SK-N-SH (cell line): Measurements from ENCODE around the gene FRY. TPM values are rescaled to one million over a fixed set of nuclear protein-coding genes. Genes with fewer than 3 reads are reported as not detected.

Experiments
- CTCF ChIA-PET: fragments of 300-600, 350-600 bp; formaldehyde crosslinking; extraction: SDS; loops from one replicate; lab custom pipeline; 2021; lab: Yijun Ruan, JAX
- POLR2A ChIA-PET: fragments of 350-600 bp; sonication (Branson Sonifier 250); formaldehyde crosslinking; extraction: SDS; loops from one replicate; lab custom pipeline; 2020; ENCODE audit warnings: antibody characterized with exemption, inconsistent platforms; lab: Yijun Ruan, JAX
- DNase-seq: peaks from one replicate; pipeline ENCODE4 v3.0.0; 2012
- H2AFZ ChIP-seq: fragments of 200-600 bp; sonication (generic); 2 replicates; pipeline ENCODE4 v1.8.1; 2016; ENCODE audit warnings: antibody characterized with exemption, mild to moderate bottlenecking, low read depth
- H3F3A ChIP-seq: fragments of 200-600 bp; sonication (generic); replicated peaks from 2 replicates; pipeline ENCODE3; 2016; ENCODE audit warnings: antibody characterized with exemption, mild to moderate bottlenecking; ENCODE audit not compliant: insufficient read depth
- H3K27ac ChIP-seq, 2 experiments: fragments of 200-500 bp in 1 of 2; fragments of 200-600 bp in 1 of 2; sonication (Bioruptor generic) in 1 of 2; sonication (generic), shearing (Covaris generic) in 1 of 2; 2 replicates each; pipeline versions ENCODE4 v1.5.1 to v1.6.1; 2014 to 2016; ENCODE audit warnings: low read depth in 2 of 2, inconsistent platforms in 1 of 2, low read length in 1 of 2, mild to moderate bottlenecking in 1 of 2, mixed read lengths in 1 of 2
- H3K27me3 ChIP-seq: fragments of 200-600 bp; sonication (generic), shearing (Covaris generic); 2 replicates; pipeline ENCODE4 v1.6.1; 2016; ENCODE audit warnings: mixed run types; ENCODE audit not compliant: insufficient read depth
- H3K36me3 ChIP-seq, 2 experiments: fragments of 200-500 bp in 1 of 2; fragments of 200-600 bp in 1 of 2; sonication (Bioruptor generic) in 1 of 2; sonication (generic) in 1 of 2; replicated peaks in 1 of 2; 2 replicates each; pipeline versions ENCODE3 to v1.5.1; 2014 to 2016; ENCODE audit warnings: low read length in 1 of 2, mild to moderate bottlenecking in 1 of 2; ENCODE audit not compliant: insufficient read depth in 2 of 2, control insufficient read depth in 1 of 2
- H3K4me1 ChIP-seq, 2 experiments: fragments of 200-500 bp in 1 of 2; fragments of 200-600 bp in 1 of 2; sonication (Bioruptor generic) in 1 of 2; sonication (generic), shearing (Covaris generic) in 1 of 2; 2 replicates each; pipeline versions ENCODE4 v1.5.1 to v1.6.1; 2014 to 2016; ENCODE audit warnings: low read depth in 1 of 2, low read length in 1 of 2, mixed run types in 1 of 2; ENCODE audit not compliant: insufficient read depth in 2 of 2, control insufficient read depth in 1 of 2
- H3K4me2 ChIP-seq: fragments of 200-600 bp; sonication (generic), shearing (Covaris generic); 2 replicates; pipeline ENCODE4 v1.6.1; 2017; ENCODE audit warnings: mixed run types
- H3K4me3 ChIP-seq, 2 experiments: fragments of 200-500 bp in 1 of 2; fragments of 200-600 bp in 1 of 2; sonication (Bioruptor generic) in 1 of 2; sonication (generic), shearing (Covaris generic) in 1 of 2; 2 replicates each; pipeline versions ENCODE4 v1.5.1 to v1.8.1; 2014 to 2016; ENCODE audit warnings: low read depth in 2 of 2, inconsistent platforms in 1 of 2, low read length in 1 of 2, mild to moderate bottlenecking in 1 of 2, mixed read lengths in 1 of 2, moderate library complexity in 1 of 2
- H3K79me2 ChIP-seq: fragments of 200-600 bp; sonication (generic); 2 replicates; pipeline ENCODE4 v1.8.1; 2017; ENCODE audit warnings: mild to moderate bottlenecking; ENCODE audit not compliant: insufficient read depth
- H3K9ac ChIP-seq: fragments of 200-600 bp; sonication (generic); 2 replicates; pipeline ENCODE4 v1.6.1; 2017; ENCODE audit warnings: mixed run types
- H3K9me2 ChIP-seq: fragments of 200-600 bp; sonication (generic); 2 replicates; pipeline ENCODE4 v1.6.1; 2017; ENCODE audit warnings: mixed run types
- H3K9me3 ChIP-seq: fragments of 200-600 bp; sonication (generic); 2 replicates; pipeline ENCODE4 v1.6.1; 2017; ENCODE audit warnings: mixed run types, mild to moderate bottlenecking, moderate library complexity
- H4K20me1 ChIP-seq: fragments of 200-600 bp; sonication (generic); 2 replicates; pipeline ENCODE4 v1.6.1; 2017; ENCODE audit warnings: mild to moderate bottlenecking, mixed run types; ENCODE audit not compliant: insufficient read depth
- CTCF ChIP-seq: fragments of 200-600 bp; sonication (generic); IDR thresholded peaks from 2 replicates; pipeline ENCODE4 v1.6.1; 2017; ENCODE audit warnings: antibody characterized with exemption, mild to moderate bottlenecking, moderate library complexity
- ELF1 ChIP-seq: IDR thresholded peaks from 2 replicates; pipeline ENCODE4 v1.4.0; 2012
- FOSL2 ChIP-seq: IDR thresholded peaks from 2 replicates; pipeline ENCODE4 v1.4.0; 2012; ENCODE audit warnings: low read depth, mild to moderate bottlenecking, moderate library complexity, borderline replicate concordance
- FOXJ3 ChIP-seq: sonication (generic); formaldehyde crosslinking; IDR thresholded peaks from 2 replicates; pipeline ENCODE4 v1.5.1; 2020; ENCODE audit warnings: mild to moderate bottlenecking, missing genetic modification reagents
- RXRA ChIP-seq: IDR thresholded peaks from 2 replicates; pipeline ENCODE4 v1.4.0; 2012; ENCODE audit warnings: low read depth, mild to moderate bottlenecking, borderline replicate concordance
- SIN3A ChIP-seq: IDR thresholded peaks from 2 replicates; pipeline ENCODE4 v1.6.1; 2012; ENCODE audit warnings: low read depth, mild to moderate bottlenecking, low read length, moderate library complexity, borderline replicate concordance
- TEAD4 ChIP-seq: IDR thresholded peaks from 2 replicates; pipeline ENCODE4 v1.4.0; 2012; ENCODE audit warnings: mild to moderate bottlenecking, borderline replicate concordance; ENCODE audit not compliant: insufficient read depth
- WGBS: methylation state at CpG from one replicate; pipeline ENCODE4 v1.1.6; 2017; ENCODE audit warnings: low lambda C conversion rate; 5-methylcytosine and 5-hydroxymethylcytosine counted together
- polyA plus RNA-seq, 3 experiments: library from polyadenylated mRNA; depleted of rRNA; stranded (reverse); fragments of >200 nt; gene quantifications; 2 replicates each; pipeline ENCODE4 v1.2.3, GENCODE V29; 2012
- TF ChIP-seq, protein P1 (sequence below): IDR thresholded peaks from 2 replicates; pipeline ENCODE4; 2012
- TF ChIP-seq, protein P2 (sequence below): IDR thresholded peaks from 2 replicates; pipeline ENCODE4 v1.4.0; 2012; ENCODE audit warnings: low read depth, borderline replicate concordance
- TF ChIP-seq, protein P3 (sequence below): fragments of 150-350 bp; IDR thresholded peaks from 2 replicates; pipeline ENCODE4 v1.6.1; 2016; ENCODE audit warnings: mild to moderate bottlenecking, low read depth, low read length
- TF ChIP-seq, protein P4 (sequence below): fragments of 150-350 bp; IDR thresholded peaks from 2 replicates; pipeline ENCODE4 v1.6.1; 2017; ENCODE audit warnings: antibody characterized with exemption, low read length, low read depth, borderline replicate concordance

The FRY gene
- polyA plus RNA-seq, 1 of the 3 experiments (the other 2 are of a cell fraction) = 1.4 TPM

DNA sequence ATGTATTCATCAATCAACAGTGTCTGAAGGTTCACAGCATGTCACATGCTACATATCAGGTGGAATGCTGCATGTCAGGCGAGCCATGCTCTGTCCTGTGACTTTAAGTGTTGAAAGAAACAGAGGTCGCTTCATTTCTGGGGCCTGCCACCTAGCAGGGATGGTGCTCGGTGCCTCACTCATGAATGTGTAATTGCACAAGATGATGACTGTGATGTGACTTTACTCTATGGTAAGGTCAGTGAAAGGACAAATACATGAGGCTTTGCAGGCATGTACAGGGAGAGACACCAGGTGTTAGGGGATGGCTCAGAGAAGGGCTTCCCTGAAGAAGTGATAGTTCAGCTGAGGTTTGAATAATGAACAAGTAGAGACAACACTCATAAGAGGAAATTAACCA is 66.7 kb downstream of the FRY start:
- Histone ChIP-seq H3K9me2 (no peaks in the 10 kb centered on the region), H3K9ac (no peak overlapping the region), H3K27ac (no peak overlapping the region), H3K4me1 (no peaks in the 10 kb centered on the region; a peak in 1 of 4 replicates), H4K20me1 (no peaks in the 10 kb centered on the region), H2AFZ (no peak overlapping the region), H3K4me3 (no peak overlapping the region), H3K4me2 (no peak overlapping the region), H3K36me3 (no peaks in the 10 kb centered on the region), H3K9me3 (no peaks in the 10 kb centered on the region), H3F3A (no peaks in the 10 kb centered on the region), H3K27me3 (no peaks in the 10 kb centered on the region), H3K79me2 (no peaks in the 10 kb centered on the region)
- no peak for DNase-seq
- TF ChIP-seq, protein P1, sequence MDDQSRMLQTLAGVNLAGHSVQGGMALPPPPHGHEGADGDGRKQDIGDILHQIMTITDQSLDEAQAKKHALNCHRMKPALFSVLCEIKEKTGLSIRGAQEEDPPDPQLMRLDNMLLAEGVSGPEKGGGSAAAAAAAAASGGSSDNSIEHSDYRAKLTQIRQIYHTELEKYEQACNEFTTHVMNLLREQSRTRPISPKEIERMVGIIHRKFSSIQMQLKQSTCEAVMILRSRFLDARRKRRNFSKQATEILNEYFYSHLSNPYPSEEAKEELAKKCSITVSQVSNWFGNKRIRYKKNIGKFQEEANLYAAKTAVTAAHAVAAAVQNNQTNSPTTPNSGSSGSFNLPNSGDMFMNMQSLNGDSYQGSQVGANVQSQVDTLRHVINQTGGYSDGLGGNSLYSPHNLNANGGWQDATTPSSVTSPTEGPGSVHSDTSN = no peak
- TF ChIP-seq, protein P2, sequence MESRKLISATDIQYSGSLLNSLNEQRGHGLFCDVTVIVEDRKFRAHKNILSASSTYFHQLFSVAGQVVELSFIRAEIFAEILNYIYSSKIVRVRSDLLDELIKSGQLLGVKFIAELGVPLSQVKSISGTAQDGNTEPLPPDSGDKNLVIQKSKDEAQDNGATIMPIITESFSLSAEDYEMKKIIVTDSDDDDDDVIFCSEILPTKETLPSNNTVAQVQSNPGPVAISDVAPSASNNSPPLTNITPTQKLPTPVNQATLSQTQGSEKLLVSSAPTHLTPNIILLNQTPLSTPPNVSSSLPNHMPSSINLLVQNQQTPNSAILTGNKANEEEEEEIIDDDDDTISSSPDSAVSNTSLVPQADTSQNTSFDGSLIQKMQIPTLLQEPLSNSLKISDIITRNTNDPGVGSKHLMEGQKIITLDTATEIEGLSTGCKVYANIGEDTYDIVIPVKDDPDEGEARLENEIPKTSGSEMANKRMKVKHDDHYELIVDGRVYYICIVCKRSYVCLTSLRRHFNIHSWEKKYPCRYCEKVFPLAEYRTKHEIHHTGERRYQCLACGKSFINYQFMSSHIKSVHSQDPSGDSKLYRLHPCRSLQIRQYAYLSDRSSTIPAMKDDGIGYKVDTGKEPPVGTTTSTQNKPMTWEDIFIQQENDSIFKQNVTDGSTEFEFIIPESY = no peak
- TF ChIP-seq TEAD4 (no peak), FOSL2 (no peak), CTCF (no peak), RXRA (no peak), SIN3A (no peak), ELF1 (no peak), FOXJ3 (CRISPR knock-in tag) (no peak)
- TF ChIP-seq, protein P3, sequence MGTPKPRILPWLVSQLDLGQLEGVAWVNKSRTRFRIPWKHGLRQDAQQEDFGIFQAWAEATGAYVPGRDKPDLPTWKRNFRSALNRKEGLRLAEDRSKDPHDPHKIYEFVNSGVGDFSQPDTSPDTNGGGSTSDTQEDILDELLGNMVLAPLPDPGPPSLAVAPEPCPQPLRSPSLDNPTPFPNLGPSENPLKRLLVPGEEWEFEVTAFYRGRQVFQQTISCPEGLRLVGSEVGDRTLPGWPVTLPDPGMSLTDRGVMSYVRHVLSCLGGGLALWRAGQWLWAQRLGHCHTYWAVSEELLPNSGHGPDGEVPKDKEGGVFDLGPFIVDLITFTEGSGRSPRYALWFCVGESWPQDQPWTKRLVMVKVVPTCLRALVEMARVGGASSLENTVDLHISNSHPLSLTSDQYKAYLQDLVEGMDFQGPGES = no peak
- TF ChIP-seq, protein P4, sequence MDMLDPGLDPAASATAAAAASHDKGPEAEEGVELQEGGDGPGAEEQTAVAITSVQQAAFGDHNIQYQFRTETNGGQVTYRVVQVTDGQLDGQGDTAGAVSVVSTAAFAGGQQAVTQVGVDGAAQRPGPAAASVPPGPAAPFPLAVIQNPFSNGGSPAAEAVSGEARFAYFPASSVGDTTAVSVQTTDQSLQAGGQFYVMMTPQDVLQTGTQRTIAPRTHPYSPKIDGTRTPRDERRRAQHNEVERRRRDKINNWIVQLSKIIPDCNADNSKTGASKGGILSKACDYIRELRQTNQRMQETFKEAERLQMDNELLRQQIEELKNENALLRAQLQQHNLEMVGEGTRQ = no peak
- WGBS = 58% methylated on average over 3 of the region's 3 CpGs
- POLR2A ChIA-PET = no interaction called here
- CTCF ChIA-PET = no interaction called here
